ENCODE results near the gene HOXA7.

DNA sequence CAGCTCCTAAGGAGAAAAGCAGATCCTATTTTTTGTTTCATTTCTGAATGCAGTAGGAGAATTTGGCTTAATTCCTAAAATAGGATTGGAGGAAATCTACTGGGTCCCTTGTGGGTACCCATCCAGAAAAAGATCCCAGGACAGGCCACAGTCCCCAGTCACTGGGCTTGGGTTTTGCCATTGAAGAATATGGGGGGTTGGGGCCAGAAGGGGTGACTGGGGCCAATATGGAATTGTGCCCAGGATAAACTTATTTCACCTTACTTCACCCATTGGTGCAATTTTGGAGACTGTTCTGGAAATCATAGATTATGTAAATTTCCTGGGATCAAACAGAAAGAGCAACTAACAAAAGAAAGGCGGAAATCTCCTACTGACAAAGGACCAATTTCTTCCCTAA is 18.0 kb downstream of the HOXA7 start:
- TF ChIP-seq, protein P1, sequence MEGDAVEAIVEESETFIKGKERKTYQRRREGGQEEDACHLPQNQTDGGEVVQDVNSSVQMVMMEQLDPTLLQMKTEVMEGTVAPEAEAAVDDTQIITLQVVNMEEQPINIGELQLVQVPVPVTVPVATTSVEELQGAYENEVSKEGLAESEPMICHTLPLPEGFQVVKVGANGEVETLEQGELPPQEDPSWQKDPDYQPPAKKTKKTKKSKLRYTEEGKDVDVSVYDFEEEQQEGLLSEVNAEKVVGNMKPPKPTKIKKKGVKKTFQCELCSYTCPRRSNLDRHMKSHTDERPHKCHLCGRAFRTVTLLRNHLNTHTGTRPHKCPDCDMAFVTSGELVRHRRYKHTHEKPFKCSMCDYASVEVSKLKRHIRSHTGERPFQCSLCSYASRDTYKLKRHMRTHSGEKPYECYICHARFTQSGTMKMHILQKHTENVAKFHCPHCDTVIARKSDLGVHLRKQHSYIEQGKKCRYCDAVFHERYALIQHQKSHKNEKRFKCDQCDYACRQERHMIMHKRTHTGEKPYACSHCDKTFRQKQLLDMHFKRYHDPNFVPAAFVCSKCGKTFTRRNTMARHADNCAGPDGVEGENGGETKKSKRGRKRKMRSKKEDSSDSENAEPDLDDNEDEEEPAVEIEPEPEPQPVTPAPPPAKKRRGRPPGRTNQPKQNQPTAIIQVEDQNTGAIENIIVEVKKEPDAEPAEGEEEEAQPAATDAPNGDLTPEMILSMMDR (IDR thresholded peaks at IDR 0.05): no peak
- TF ChIP-seq POLR2A (IDR thresholded peaks at IDR 0.05): no peak

Measured in heart left ventricle (tissue), 13 donors.